GM12891 (cell line): Measurements from ENCODE around the gene SLC8A1.

Experiments used
- POLR2A ChIP-seq: IDR thresholded peaks from 2 replicates; pipeline ENCODE4 v1.6.1; 2011; ENCODE audit warnings: low read depth, low read length, control low read depth
- POLR2AphosphoS5 ChIP-seq: IDR thresholded peaks from 2 replicates; pipeline ENCODE4 v1.6.1; 2011; ENCODE audit warnings: low read depth, low read length, control low read depth
- SPI1 ChIP-seq: IDR thresholded peaks from 2 replicates; pipeline ENCODE4 v1.6.1; 2011; ENCODE audit warnings: low read depth, low read length, control low read depth
- TAF1 ChIP-seq: IDR thresholded peaks from 2 replicates; pipeline ENCODE4 v1.6.1; 2011; ENCODE audit warnings: low read depth, low read length, control low read depth

- no peak for TF ChIP-seq POLR2AphosphoS5
- TF ChIP-seq POLR2A = no peak
- no peak for TF ChIP-seq SPI1
- no peak for TF ChIP-seq TAF1
These were observed 127.2 kb downstream of the SLC8A1 start for GRCh38 chr2:40324656-40325055.
